Cerebellar nuclear complex (tissue), 1 donor: ENCODE results near the gene CLCA2.
"Not testable (repeated sequence)": the region's sequence is repeated elsewhere in the genome, so short reads cannot be mapped to it uniquely, and the experiment has no call there.

ENCODE experiments used
- DNase-seq, 2 experiments: peaks; one replicate each; lab custom pipeline; 2025; lab: John Stamatoyannopoulos, UW

The CLCA2 gene

GRCh38 chr1:86477682-86478081 lies 53.7 kb downstream of the CLCA2 start:
- DNase-seq: no peak

- DNase-seq: no peak
Observed at GRCh38 chr1:86478416-86479156, 54.6 kb downstream of the CLCA2 start.

GRCh38 chr1:86481966-86482365 lies 58.0 kb downstream of the CLCA2 start:
- no peak for DNase-seq

GRCh38 chr1:86487131-86487810 lies 63.3 kb downstream of the CLCA2 start:
- no peak for DNase-seq

- no peak for DNase-seq
Observed at GRCh38 chr1:86487811-86488141, 63.8 kb downstream of the CLCA2 start.

GRCh38 chr1:86489242-86489878 lies 65.4 kb downstream of the CLCA2 start:
- no peak for DNase-seq

GRCh38 chr1:86491171-86491950 lies 67.4 kb downstream of the CLCA2 start:
- no peak for DNase-seq

- DNase-seq: no peak
Observed at GRCh38 chr1:86498281-86498680, 74.3 kb downstream of the CLCA2 start.

- no peak for DNase-seq
Observed at GRCh38 chr1:86499987-86500593, 76.1 kb downstream of the CLCA2 start.

- no peak for DNase-seq
Observed at GRCh38 chr1:86500714-86501113, 76.7 kb downstream of the CLCA2 start.

- not testable (repeated sequence) for DNase-seq
Observed at GRCh38 chr1:86502125-86502646, 78.2 kb downstream of the CLCA2 start.

- DNase-seq: no peak
Observed at GRCh38 chr1:86502721-86503405, 78.9 kb downstream of the CLCA2 start.

- DNase-seq: no peak
Observed at GRCh38 chr1:86503406-86504136, 79.6 kb downstream of the CLCA2 start.

GRCh38 chr1:86504137-86504479 lies 80.1 kb downstream of the CLCA2 start:
- DNase-seq: no peak

GRCh38 chr1:86504895-86505563 lies 81.1 kb downstream of the CLCA2 start:
- no peak for DNase-seq

GRCh38 chr1:86505564-86505902 lies 81.6 kb downstream of the CLCA2 start:
- no peak for DNase-seq
